T-helper 1 cell treated with Interleukin-12 subunit alpha and Interleukin-12 subunit beta and Interleukin-4 antibody, amounts not matched to agents 30 ng/mL and 1 ng/mL, for 36 hours (primary cell): ENCODE results near the gene ADRB1. TPM values are rescaled to one million over a fixed set of nuclear protein-coding genes. Genes with fewer than 3 reads are reported as not detected.

Source experiments
- intact Hi-C: fragments of 100-400 bp; cut with micrococcal nuclease; formaldehyde crosslinking; loops from one replicate; pipeline ENCODE4 v1.15.1; 2024
- total RNA-seq: library from RNA; stranded (reverse); gene quantifications from 2 replicates; pipeline ENCODE4 v1.2.3, GENCODE V29; 2022

Gene ADRB1
- 0.12 TPM in 1 of 2 replicates, not detected in the other for total RNA-seq

DNA sequence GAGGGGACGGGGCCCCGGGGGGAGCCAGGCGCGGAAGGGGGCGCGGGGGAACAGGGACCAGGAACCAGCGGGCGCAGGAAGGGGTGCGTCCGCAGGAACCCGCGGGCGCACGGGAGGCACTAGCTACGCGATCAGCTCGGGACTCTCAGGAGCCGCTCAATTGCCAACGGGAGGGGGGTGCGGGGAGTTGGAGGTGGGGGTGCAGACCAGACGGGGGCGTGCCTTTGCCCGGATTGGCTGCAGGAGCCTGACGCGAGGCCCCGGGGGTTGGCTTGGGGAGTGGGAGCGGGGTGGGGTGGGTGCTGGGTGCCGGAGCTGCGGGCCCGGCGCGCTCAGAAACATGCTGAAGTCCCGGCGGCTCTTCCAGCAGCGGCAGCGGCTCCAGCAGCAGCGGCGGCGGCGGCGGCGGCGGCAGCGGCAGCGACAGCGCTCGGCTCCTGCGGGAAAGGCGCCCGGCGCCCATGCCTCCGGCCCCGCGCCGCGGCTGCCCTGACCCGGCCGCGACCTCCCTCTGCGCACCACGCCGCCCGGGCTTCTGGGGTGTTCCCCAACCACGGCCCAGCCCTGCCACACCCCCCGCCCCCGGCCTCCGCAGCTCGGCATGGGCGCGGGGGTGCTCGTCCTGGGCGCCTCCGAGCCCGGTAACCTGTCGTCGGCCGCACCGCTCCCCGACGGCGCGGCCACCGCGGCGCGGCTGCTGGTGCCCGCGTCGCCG is at the start of gene ADRB1:
ADRB1 (plus strand) TSS at position 335 of the 715 bp plus-strand sequence; CDS start at position 602, 267 bp downstream.
- intact Hi-C loops: loop anchor here (2.0 kb wide), 3 partner anchors 19 to 189 kb away; partner anchors contain the start of genes DCLRE1A and NHLRC2

DNA sequence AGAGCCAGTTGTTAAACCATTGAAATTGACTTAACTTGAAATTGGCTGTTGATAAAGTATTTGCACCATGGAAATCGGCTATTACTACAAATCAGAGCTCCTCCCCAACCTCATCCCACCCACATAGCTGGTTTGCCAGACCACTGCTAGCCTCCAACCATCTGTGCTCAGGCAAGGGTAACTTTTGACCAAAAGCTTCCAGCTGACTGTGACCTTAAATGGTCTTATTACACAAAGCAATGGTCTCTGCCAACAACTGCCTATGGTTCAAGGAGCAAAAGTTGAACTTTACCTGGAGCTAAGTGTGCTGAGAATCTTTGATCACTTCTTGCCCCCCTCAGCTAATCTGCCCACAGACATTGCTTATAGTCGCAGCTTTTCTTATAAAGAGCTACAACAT is 48.5 kb upstream of the ADRB1 start:
- intact Hi-C loops: no loop called here

DNA sequence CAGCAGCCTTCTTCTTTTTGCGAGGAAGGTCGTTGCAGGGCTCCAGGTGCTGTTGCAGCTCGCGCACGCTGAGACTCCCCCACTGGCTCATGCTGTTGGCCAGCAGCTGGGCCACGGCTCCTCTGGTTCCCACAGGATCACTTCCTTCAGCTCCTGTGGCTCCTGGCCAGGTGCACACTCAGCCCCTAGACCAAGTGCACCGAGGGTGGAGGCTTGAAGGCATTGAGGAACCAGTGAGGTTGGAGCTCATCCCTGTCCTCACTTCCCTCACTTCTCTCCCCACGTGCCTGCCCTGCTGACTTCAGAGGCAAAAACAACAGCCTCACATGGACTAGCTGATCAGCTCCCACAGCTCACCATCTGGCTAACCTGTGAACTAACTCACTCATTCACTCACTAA is 46.2 kb upstream of the ADRB1 start:
- intact Hi-C loops: no loop called here

DNA sequence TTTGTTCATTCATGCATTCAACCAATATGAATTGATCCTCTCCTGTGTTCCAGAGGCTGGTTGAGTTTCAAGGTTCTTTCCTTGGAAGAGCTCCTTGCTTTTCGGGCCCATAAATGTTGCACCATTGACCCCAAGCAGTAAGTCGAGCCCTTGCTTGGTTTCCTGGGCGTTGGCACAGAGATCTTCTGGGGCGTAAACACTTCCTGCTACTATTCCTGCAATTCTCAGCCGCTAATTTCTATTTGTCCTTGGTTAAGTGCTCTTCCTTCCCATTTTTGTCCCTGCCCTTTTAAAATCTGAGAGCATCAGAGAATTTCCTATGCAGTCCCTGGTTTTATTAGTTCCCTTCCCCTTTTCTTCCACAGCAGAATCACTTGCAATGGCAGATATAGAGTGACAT is 44.1 kb upstream of the ADRB1 start:
- intact Hi-C loops: no loop called here

DNA sequence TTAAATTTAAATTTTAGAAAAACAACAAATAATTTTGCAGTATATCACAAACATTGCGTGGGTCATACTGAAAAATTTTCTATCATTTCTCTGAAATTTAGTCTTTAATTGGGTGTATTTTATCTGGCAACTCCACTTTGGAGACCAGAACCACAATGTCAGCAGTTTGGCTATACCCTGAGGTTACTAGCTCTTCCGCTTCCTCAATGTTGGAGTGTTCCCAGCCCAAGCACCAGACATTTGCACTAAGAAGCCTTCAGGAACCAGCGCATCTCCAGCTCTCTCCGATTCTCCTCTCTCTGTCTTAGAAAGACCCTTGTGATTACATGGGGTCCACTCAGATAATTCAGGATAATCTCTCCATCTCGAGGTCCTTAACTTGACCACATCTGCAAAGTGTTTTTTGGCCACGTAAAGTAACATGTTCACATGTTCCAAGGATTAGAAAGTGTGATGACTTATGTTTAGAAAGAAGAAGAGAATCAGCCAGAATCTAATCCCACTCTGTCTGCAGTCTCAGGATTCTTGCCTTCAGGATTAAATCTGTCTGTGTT is 43.1 kb upstream of the ADRB1 start:
- intact Hi-C loops: no loop called here

DNA sequence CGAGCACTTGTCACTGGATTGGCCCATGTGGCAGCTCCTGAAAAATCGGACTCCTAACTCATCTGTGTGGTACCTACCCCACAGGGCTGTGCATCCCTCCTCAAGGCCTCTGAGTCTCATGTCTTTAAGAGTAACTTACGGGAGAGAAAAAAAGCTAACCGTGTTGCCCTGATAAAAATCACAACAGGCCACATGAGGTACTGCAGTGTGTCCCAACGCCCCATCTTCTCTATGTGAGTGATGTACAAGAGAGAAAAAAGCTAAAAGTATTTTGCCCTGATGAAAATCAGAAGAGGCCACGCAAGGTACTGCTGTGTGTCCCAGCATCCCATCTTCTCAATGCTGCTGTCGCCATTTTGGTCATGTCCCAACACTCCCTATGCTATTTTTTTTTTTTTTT is 41.2 kb upstream of the ADRB1 start:
- intact Hi-C loops: no loop called here

DNA sequence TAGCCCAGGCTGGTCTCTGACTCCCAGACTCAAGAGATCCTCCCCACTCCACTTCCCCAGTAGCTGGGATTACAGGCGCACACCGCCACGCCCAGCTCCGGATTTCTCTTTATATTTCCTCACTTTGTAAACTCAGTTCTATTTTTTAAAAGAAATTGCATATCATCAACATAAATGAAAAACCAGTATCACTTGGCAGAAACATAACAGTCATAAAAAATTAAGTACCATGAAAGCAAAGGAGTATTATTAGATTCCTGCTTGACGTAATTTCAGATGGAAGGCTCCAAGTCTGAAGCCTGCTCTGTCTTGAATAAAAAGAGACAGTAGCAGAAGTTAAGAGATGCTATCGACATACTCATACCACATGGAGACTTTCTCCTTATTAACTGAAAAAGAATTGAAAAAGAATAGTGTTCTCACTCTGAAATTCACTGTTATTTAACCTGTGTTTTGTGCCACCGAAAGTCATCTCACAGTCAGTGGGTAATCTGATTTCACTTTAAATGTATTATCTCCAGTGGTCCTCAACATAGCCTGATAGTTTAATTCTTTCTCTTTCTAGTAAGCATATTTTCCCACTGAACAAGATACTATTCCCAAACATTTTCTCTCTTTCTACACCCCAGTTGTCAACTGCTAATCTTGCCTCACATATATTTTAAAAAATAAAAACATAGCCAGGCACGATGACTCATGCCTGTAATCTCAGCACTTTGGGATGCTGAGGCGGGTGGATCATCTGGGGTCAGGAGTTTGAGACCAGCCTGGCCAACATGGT is 40.3 kb upstream of the ADRB1 start:
- intact Hi-C loops: no loop called here

DNA sequence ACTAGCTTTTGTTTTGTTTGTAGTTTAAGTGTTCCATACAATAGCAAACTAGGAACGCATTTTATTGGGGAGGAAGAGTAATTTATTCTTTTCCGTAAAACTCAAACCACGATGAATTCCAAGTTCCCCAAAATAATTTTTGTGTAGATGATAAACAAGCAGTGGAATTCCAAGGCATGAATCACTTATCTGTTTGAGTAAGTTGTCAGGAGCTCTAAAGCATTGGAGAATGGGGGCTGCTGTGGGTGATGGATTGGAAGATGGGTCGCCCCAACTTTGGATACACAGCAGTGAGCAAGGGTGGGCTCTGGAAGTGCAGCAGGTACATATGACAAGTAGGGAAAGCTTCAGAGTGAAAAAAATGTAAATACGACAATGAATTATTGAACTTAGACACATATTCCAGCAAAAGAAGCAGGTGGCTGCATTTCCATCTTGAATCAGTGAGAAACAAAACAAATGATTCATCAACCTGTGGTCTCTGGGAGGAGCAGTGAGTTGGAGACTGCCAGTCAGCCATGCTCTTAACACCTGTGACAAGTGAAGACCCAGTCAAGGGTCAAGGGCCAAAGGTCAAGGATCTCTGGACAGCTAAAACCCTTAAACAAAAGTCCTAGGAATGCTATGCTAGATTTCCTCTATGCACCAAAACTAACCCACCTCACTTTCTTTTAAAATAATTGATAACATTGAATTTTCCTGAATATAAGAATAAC is 34.2 kb upstream of the ADRB1 start:
- intact Hi-C loops: no loop called here

DNA sequence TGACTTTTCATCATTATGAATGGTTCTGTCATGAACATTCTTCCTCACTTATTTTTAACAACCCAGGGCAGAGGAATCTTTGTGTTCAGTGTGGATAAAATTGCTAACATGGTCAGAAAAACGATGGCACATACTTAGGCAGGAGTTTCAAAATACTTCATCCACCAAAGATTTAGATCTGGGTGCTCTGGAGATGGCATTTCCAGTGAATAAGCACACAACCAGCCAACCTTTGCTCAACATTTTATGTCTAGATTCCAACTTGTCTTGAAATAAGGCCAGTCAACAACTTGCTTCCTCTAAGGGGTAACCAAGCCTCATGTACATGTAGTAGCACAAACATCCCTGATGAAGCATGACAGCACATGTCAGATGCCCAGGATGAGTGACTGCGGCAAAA is 33.4 kb upstream of the ADRB1 start:
- intact Hi-C loops: no loop called here

DNA sequence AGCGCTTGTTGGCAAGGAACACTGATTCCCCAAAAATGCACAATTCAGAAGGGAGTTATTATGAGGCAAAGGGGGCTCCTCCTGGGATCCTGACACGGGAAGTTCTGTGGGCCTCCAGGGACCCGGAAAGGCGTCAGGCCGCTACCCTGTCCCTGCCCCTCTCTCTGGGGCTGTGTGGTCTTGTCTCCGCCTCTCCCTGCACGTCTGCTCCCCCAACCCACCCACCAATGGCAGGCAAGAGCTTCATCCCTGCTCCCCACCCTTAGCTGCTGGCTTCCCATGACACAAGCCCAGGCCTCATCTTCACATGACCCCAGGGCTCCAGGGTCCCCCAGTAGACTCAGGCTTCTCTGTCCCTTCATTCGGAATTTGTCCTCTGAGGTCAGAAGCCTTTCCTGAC is 31.0 kb upstream of the ADRB1 start:
- intact Hi-C loops: no loop called here

DNA sequence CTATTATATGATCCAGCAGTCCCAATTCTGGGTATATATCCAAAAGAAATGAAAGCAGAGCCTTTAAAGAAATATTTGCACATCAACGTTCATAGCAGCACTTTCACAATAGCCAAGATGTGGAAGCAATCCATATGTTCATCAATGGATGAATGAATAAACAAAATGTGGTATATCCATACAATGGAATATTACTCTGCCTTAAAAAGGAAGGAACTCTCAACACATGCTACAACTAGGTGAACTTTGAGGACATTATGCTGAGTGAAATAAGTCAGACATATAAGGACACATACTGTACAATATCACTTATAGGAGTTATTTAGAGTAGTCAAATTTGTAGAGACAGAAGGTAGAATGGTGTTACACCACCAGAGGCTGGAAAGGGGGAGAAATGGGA is 28.0 kb upstream of the ADRB1 start:
- intact Hi-C loops: no loop called here

DNA sequence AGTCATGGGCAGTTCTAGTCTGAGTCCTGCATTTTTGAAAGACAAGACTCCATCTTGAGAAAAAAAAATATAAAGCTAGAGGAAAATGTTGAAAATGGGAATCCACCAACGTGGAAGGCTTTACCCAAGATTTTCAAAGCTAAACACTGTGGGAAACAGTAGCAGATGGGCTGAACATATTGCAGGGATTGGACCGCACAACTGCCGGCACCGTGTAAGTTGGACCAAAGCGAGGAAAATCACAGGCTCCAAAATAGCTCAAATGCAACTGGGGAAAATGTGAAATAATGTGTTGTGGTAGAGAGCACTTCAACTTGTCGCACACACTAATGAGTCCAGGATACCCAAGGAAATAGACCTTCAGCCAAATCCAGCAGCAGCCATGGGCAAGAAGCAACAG is 26.4 kb upstream of the ADRB1 start:
- intact Hi-C loops: no loop called here

DNA sequence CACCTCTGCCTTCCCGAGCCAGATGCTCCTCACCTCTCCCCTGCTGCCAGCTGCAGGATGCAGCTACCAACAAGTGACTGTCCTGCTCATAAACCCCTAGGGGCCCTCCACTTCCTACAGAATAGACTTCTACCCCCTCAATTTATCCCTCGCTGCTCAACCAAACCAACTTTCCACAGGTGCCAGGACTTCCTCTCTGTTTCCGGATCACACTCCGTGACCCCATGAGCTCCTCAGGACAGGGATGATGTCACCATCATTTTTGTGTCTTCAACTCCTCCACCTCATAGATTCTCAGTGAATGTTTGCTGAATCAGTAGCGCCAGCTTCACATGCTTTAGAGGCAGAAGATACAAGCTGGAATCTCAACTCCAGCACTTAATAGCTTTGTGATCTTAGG is 25.8 kb upstream of the ADRB1 start:
- intact Hi-C loops: no loop called here

DNA sequence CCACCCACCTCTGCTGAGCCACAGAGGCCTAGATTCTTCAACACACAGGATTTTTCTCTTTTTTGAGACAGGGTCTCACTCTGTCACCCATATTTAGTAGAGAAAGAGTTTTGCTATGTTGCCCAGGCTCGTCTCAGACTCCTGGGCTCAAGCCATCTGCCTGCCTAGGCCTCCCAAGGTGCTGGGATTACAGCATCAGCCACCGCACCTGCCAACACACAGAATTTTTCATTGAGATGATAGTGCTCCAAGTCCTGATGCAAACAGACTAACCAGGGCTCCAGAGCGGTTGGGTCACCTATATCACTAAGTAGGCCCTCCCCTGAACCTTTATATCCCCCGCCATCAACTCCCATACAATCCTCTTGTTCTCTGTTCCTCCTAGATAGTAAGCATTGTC is 24.4 kb upstream of the ADRB1 start:
- intact Hi-C loops: no loop called here

DNA sequence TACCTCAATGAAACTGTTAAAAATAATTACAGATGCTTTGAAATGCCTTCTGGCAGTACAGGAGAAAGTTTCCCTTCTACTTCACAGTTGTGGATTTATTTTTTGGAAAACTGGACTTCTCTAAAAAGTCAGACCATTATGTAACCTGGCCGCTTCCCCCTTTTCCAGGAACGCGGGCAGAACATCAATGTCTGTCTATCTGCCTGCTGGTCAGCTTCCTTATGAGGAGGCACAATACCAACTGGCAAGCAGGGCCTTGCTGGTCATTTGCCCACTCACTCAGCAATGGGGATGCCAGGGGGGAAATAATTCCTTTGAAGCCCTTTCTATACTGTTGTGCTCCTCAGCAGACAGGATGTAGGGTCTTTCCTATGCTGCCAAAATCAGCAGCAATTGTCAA is 22.5 kb upstream of the ADRB1 start:
- intact Hi-C loops: no loop called here

DNA sequence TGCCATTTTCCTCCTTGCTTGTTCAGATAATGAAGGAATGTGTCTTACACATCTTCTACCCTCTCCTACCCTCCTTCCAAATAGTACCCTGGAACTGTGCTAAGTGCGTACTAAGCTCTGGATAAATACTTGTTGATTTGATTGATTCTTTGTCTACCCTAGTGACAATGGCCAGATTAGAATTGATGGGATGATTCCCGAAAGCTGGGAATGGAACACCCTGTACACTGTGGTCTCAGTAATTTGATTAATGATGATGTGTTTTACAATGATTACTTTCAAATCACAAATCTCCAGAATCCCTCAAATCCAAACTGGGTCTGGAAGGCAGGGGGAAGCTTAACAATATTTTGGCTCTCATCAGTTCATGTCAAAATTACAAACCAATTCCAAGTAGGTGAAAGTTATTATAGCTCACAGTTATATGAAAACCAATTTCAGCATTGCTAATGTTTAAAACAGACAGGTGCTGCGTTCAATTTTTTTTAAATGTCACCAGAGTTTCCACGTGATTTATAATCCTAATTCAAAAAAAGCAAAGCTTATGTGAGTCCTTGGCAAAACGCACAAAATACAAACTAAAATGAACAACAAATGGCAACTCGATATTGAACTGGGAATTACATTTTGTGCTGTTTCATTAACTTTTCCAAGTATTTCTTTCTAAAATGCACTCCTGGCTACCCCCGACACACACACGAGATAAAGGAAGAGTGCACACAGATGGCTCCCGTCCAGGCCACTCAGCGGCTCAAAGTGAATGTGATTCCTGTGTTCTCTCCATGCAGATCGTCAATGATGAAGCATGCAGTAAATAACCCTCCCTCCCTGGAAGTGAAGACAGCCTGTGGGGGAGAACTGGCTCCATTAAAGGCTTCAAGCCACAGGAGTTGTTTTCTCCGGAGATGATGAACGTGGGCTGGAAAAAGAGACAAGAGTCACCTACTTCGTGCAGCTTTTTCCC is 21.7 kb upstream of the ADRB1 start:
- intact Hi-C loops: no loop called here

DNA sequence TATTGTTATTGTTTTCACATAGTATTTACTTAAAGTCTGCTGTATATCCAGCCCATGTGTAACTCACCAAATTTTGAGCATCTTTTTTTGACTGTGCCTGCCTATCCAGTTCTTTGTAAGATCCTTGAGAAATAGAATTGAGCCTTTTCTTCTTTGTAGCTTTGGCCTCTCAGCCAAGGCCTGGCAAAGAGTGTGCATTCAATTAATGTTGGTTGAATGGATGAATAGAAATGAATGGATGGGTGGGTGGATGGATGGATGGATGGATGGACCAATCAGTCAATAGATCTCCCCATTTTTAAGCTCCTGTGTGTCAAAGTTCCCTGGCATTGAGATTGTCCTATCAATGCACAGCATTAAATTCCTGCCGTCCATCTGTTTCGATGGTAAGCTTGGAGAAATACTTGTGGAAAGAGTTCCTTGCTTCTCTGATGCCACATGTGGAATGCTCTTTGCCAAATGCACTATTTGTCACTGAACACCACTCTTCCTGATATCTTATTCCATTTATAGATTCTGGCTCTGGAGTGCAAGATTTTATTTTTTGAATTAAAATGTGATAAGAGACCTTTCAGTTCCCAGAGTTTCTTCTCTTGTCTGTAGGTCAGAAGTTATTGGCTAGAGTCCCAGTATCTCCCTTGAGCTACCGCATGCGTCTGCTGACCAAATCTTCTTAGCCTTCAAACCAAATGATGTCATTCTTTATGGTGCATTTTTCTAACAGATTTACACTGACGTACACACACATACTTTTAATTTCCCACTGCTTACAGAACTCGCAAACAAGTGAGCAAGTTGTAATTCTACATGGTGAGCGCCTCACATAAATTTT is 20.7 kb upstream of the ADRB1 start:
- intact Hi-C loops: no loop called here

DNA sequence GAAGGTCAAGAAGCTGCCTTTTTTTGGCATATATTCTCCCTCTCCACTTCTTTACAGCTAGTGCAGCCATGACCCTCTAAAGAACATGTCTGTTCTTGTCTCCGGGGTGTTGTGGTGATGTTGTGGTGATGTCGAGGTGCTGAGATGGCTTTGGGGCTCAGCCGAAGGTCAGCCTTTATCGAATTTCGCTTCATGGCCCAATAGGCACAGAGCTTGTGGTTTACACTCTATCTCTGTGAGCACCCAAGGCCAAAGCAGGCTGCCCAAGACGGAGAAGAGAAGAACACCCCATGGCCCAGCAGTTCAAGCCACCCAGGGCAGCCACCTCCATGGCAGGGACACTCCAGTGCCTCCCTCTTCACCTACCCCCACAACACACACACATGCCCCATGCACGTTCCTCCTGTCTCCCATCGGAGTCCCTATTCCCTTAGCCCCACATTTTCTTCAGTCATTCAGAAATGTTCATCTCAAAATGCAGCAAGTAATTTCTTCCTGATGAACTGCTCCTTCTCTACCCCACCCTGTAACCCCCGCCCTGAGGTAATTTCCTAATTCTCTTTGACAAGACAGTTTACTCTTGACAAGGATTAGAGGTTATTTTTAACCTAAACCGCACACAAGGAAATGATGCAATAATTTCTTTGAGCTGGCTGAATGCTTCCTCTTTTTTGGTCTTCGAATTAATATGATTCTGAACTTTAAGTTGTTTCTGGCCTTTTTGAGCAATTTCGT is 18.6 kb upstream of the ADRB1 start:
- intact Hi-C loops: loop anchor here (2.0 to 5.0 kb wide), 2 partner anchors 18 to 57 kb away; partner anchors contain the start of gene ADRB1

DNA sequence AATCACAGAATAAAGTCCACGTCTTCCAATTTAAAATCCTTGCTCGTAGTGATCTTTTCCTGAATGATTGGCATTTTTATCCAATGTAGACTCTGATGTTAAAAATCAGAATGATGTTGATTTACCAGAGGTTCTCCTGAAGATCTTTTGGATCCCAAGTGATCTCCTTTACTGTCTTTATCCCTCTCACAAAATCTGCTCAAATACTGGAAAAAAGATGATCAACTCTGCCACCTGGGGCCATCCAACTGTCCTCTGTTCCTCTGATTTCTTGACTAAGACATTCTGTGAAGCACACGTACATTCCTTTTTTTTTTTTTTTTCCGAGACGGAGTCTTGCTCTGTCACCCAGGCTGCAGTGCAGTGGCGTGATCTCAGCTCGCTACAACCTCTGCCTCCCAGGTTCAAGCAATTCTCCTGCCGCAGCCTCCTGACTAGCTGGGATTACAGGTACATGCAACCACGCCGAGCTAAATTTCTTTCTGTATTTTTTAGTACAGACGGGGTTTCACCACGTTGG is 18.0 kb upstream of the ADRB1 start:
- intact Hi-C loops: loop anchor here (1.0 to 5.0 kb wide), 3 partner anchors 17 to 64 kb away; partner anchors contain the start of gene ADRB1
